ENCODE data around the gene MAPKAPK5. TPM values are rescaled to one million over a fixed set of nuclear protein-coding genes. Genes with fewer than 3 reads are reported as not detected.

Gene MAPKAPK5
- total and polyA plus RNA-seq, 10 of the 15 experiments (the other 5 are each of a cell fraction or from before 2014, with no cell fraction given), result 12.6 to 54.3 (median 41.5) TPM

- no peak overlapping the region for H3K4me3 ChIP-seq
- no peak overlapping the region for H3K9ac ChIP-seq (ENCODE audit: control insufficient read depth, insufficient read depth, low read length)
- RAD21 ChIA-PET (ENCODE audit: unreplicated experiment), result no interaction called here
- ATAC-seq (no peak), FAIRE-seq (no peak), DNase-seq (ENCODE audit: low read depth, low spot score) (no peak)
- POLR2A ChIA-PET, result no interaction called here
- no peak overlapping the region for H3K27ac ChIP-seq (ENCODE audit: control insufficient read depth, insufficient read depth)
- H2AFZ ChIP-seq (ENCODE audit: control insufficient read depth, low read depth, low read length), result no peak overlapping the region
- TF ChIP-seq ZNF207 (IDR thresholded peaks at IDR 0.05; ENCODE audit: borderline replicate concordance) (no peak), FOXK2 (IDR thresholded peaks at IDR 0.05) (no peak), CREM (IDR thresholded peaks at IDR 0.05; ENCODE audit: low read depth) (no peak), TCF7 (IDR thresholded peaks at IDR 0.05; ENCODE audit: borderline replicate concordance) (no peak), SMAD5 (IDR thresholded peaks at IDR 0.05; ENCODE audit: low read depth) (no peak), FOXM1 (IDR thresholded peaks at IDR 0.05; ENCODE audit: low read depth, low read length) (no peak)
- SMC1A ChIA-PET (ENCODE audit: uncharacterized antibody, unreplicated experiment), result interaction anchor here (1.0 to 1.5 kb wide), 2 partner anchors 12 to 66 kb away, joined by 3 read pairs; no protein-coding TSS in a partner anchor
- H3K4me1 ChIP-seq (ENCODE audit: control insufficient read depth, insufficient read depth, low read length), result no peaks in the 10 kb centered on the region
- H3K9me3 ChIP-seq (replicated peaks; ENCODE audit: control insufficient read depth, insufficient read depth, low read length), result no peaks in the 10 kb centered on the region
- no peaks in the 10 kb centered on the region for H3K27me3 ChIP-seq (replicated peaks in 1 of 2; ENCODE audit: control insufficient read depth in 2 of 2, insufficient read depth in 2 of 2, low read length in 1 of 2)
- no peaks in the 10 kb centered on the region for H4K20me1 ChIP-seq (ENCODE audit: control insufficient read depth, insufficient read depth)
- CTCF ChIA-PET, result no interaction called here
- no TSS peak for BruUV-seq (replicated peaks)
- in situ Hi-C loops (cut with MboI), result no loop called here
- H3K79me2 ChIP-seq (ENCODE audit: control insufficient read depth, insufficient read depth, low read length), result no peaks in the 10 kb centered on the region
- no peak overlapping the region for H3K4me2 ChIP-seq (ENCODE audit: control insufficient read depth, insufficient read depth)
- H3K36me3 ChIP-seq (ENCODE audit: control insufficient read depth in 2 of 2, insufficient read depth in 2 of 2, low read length in 1 of 2), result no peaks in the 10 kb centered on the region
- WGBS (ENCODE audit: insufficient coverage, insufficient replicate concordance, low lambda C conversion rate, missing lambda C conversion rate), result 49% methylated on average over 4 of the region's 4 CpGs
- intact Hi-C loops (cut with micrococcal nuclease; ENCODE audit: unreplicated experiment), result no loop called here
Observed at GRCh38 chr12:111827907-111828306, 14.1 kb upstream of the MAPKAPK5 start.

GRCh38 chr12:111828338-111828979 lies 13.6 kb upstream of the MAPKAPK5 start:
- H3K4me1 ChIP-seq (ENCODE audit: control insufficient read depth, insufficient read depth, low read length), result no peaks in the 10 kb centered on the region
- intact Hi-C loops (cut with micrococcal nuclease; ENCODE audit: unreplicated experiment), result no loop called here
- no peaks in the 10 kb centered on the region for H3K36me3 ChIP-seq (ENCODE audit: control insufficient read depth in 2 of 2, insufficient read depth in 2 of 2, low read length in 1 of 2)
- no peaks in the 10 kb centered on the region for H3K27me3 ChIP-seq (replicated peaks in 1 of 2; ENCODE audit: control insufficient read depth in 2 of 2, insufficient read depth in 2 of 2, low read length in 1 of 2)
- H2AFZ ChIP-seq (ENCODE audit: control insufficient read depth, low read depth, low read length), result no peak overlapping the region
- RAD21 ChIA-PET (ENCODE audit: unreplicated experiment), result no interaction called here
- TF ChIP-seq KAT2A (conservative IDR thresholded peaks at IDR 0.05; ENCODE audit: control insufficient read depth, low read depth, low read length), result no peak
- TF ChIP-seq CBX5 (IDR thresholded peaks at IDR 0.05; ENCODE audit: low read depth), result no peak
- TF ChIP-seq IRF4 (IDR thresholded peaks at IDR 0.05; ENCODE audit: low read depth, low read length), result no peak
- TF ChIP-seq CHD1 (IDR thresholded peaks at IDR 0.05; ENCODE audit: low read depth, low read length), result no peak
- no peak for TF ChIP-seq POLR2AphosphoS5 (IDR thresholded peaks at IDR 0.05; ENCODE audit: low read length)
- no peak for TF ChIP-seq BCLAF1 (IDR thresholded peaks at IDR 0.05)
- no peak for TF ChIP-seq MEF2A (IDR thresholded peaks at IDR 0.05; ENCODE audit: insufficient read depth, low read depth, low read length)
- no peak overlapping the region for H3K27ac ChIP-seq (ENCODE audit: control insufficient read depth, insufficient read depth)
- no peak overlapping the region for H3K9ac ChIP-seq (ENCODE audit: control insufficient read depth, insufficient read depth, low read length)
- H4K20me1 ChIP-seq (ENCODE audit: control insufficient read depth, insufficient read depth), result no peaks in the 10 kb centered on the region
- no peak overlapping the region for H3K4me3 ChIP-seq
- in situ Hi-C loops (cut with MboI), result no loop called here
- BruUV-seq (replicated peaks), result no TSS peak
- ATAC-seq (no peak), FAIRE-seq (no peak), DNase-seq (ENCODE audit: low read depth, low spot score) (no peak)
- H3K9me3 ChIP-seq (replicated peaks; ENCODE audit: control insufficient read depth, insufficient read depth, low read length), result no peaks in the 10 kb centered on the region
- H3K4me2 ChIP-seq (ENCODE audit: control insufficient read depth, insufficient read depth), result no peak overlapping the region
- CTCF ChIA-PET, result no interaction called here
- POLR2A ChIA-PET, result no interaction called here
- WGBS (ENCODE audit: insufficient coverage, insufficient replicate concordance, low lambda C conversion rate, missing lambda C conversion rate), result 61% methylated on average over 8 of the region's 8 CpGs
- SMC1A ChIA-PET (ENCODE audit: uncharacterized antibody, unreplicated experiment), result no interaction called here
- H3K79me2 ChIP-seq (ENCODE audit: control insufficient read depth, insufficient read depth, low read length), result no peaks in the 10 kb centered on the region
